Measurements from ENCODE around the gene IL36RN. TPM values are rescaled to one million over a fixed set of nuclear protein-coding genes. Genes with fewer than 3 reads are reported as not detected.

The IL36RN gene
- not detected for total RNA-seq

DNA sequence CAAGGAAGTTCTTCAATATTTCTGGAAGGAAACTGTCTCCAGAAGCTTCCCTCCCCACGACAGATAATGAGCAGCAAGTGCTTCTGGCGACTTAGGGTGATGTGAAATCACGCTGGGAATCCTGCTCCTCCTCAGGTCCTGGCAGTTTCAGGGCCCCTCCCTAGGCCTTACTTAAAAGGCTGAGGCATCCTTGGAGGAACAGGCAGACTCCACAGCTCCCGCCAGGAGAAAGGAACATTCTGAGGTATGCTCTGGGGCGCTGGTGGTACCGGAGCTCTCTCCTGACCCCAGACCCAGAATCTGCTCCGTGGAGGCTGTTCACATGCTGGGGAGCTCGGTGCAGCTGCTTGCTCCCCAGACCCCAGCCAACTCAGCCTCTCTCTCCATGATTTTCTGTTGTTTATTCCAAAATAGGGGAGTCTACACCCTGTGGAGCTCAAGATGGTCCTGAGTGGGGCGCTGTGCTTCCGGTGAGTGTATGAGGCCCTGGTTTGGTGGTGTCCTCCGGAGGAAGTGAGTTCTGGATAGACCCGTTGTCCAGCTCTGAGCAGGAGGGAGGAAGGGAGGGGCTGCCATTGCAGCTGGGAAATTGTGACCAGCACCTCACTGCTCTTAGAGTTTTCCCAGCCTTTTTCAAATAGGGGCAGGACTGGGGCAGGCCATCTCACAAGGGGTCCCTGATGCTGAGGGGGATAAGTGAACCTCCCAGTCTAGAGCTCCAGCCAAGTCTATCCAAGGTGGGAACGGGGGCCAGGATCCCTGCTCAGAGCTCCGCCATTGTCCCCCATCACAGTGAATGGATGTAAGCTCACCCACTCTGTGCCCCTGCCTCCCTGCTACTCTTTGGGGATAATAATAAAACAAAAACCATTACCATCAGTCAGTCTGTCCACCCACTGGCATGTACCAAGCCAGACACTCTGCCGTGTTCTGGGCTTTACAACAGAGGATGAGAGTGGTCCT lies at the start of gene IL36RN:
TSS of gene IL36RN (plus strand) at position 201 of the 963 bp plus-strand sequence. CDS start at position 442, 241 bp downstream.

DNA sequence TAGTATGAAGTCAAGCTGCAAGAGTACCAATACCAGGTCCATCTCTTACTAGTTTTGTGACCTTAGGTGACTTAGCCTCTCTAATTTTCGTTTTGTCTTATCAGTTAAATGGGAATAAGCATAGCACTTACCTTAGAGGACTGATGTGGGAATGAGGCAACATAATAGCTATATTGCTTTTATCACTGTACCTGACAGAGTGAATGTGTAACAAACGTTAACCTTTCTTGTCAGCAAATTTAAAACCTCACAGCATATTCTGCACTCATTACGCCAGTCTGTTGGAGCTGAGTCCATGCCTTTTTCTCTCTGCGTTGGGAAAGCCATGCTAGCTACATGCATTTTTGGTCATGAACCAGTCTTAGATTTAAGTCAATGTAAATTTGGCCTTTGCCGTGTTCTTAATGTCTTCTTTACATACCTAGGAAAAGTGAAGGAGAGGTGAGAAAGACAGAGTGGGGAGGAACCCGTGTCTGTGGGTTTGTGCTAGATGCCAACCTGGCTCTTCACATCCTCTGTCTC lies 6.5 kb upstream of the IL36RN start, which contains the start of gene IL36B:
TSS of gene IL36B (minus strand) at position 472 of the 522 bp plus-strand sequence.

DNA sequence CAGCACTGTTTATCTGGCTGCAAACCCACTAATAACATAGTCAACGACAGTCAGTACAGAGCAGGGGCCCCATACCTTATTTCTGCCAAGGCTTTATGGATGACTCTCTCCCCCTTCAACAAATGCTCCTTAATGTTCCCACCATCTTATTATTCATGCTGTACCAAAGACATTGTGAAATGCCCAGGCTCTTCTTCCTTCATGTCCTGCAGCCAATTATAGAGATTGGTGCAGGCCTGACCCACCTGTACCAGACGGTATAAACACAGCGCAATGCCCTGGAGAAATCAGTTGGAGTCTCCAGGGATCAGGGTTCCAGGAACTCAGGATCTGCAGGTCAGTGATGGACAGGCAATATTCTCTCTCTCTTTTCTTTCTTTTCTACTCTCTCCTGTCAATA lies 8.7 kb downstream of the IL36RN start, which contains the start of gene IL1F10:
TSS of gene IL1F10 (plus strand) at position 290 of the 400 bp plus-strand sequence. CDS start 4,769 bp downstream, outside the sequence.

Small RNA genes lying within 50 kb of the gene (small RNA-seq; reads per million reads assigned to genes)
- gene RNU6-1180P (ENCODE audit: low replicate concordance), result not detected

Other genes with a start within 250 kb of the IL36RN start
- gene IL1B, start 222.4 kb upstream of the IL36RN start, total RNA-seq, result 2.2 TPM
- not detected for gene IL37, start 148.0 kb upstream of the IL36RN start, total RNA-seq
- gene IL36G, start 81.2 kb upstream of the IL36RN start, total RNA-seq, result not detected
- not detected for gene IL36A, start 53.7 kb upstream of the IL36RN start, total RNA-seq
- not detected for gene IL36B, start 6.3 kb upstream of the IL36RN start, total RNA-seq
- not detected for gene IL1F10, start 8.8 kb downstream of the IL36RN start, total RNA-seq
- gene IL1RN, start 68.4 kb downstream of the IL36RN start, total RNA-seq, result not detected
- gene PSD4, start 114.8 kb downstream of the IL36RN start, total RNA-seq, result 5.3 TPM
- gene PAX8, start 219.7 kb downstream of the IL36RN start, total RNA-seq, result 0.31 TPM

All from parietal lobe (tissue), 2 donors.